SK-N-SH (cell line): Measurements from ENCODE around the gene SLC27A4.

Source experiments
- EP300 ChIP-seq, 2 experiments: IDR thresholded peaks; 2 replicates each; pipeline versions ENCODE4 v1.4.0 to v1.6.1; 2012; ENCODE audit warnings: borderline replicate concordance in 1 of 2, low read depth in 1 of 2, low read length in 1 of 2
- EZH2phosphoT487 ChIP-seq: fragments of 200-600 bp; sonication (generic); IDR thresholded peaks from 2 replicates; pipeline ENCODE4 v1.6.1; 2017; ENCODE audit warnings: low read depth, mixed run types, mild to moderate bottlenecking, antibody characterized with exemption, moderate library complexity, borderline replicate concordance
- FOXM1 ChIP-seq: IDR thresholded peaks from 2 replicates; pipeline ENCODE4 v1.4.0; 2012; ENCODE audit warnings: low read depth, mild to moderate bottlenecking
- POLR2AphosphoS5 ChIP-seq: IDR thresholded peaks from 2 replicates; pipeline ENCODE4 v1.6.1; 2012; ENCODE audit warnings: low read depth, low read length
- RAD21 ChIP-seq: IDR thresholded peaks from 2 replicates; pipeline ENCODE4 v1.6.1; 2012; ENCODE audit warnings: mild to moderate bottlenecking, low read length
- RFX5 ChIP-seq: IDR thresholded peaks from 2 replicates; pipeline ENCODE4 v1.6.1; 2012; ENCODE audit warnings: mild to moderate bottlenecking, improper control_type of control experiment, low read length
- SMC3 ChIP-seq: IDR thresholded peaks from 2 replicates; pipeline ENCODE4 v1.6.1; 2012; ENCODE audit warnings: low read depth, low read length, improper control_type of control experiment
- TAF1 ChIP-seq: IDR thresholded peaks from 2 replicates; pipeline ENCODE4 v1.6.1; 2012; ENCODE audit warnings: low read depth, mild to moderate bottlenecking, low read length, moderate library complexity, borderline replicate concordance
- TCF12 ChIP-seq: IDR thresholded peaks from 2 replicates; pipeline ENCODE4 v1.4.0; 2012
- TF ChIP-seq, protein P1 (sequence below): fragments of 200-600 bp; sonication (generic); IDR thresholded peaks from 2 replicates; pipeline ENCODE4 v1.6.1; 2017; ENCODE audit warnings: antibody characterized with exemption, mild to moderate bottlenecking, moderate library complexity
- TF ChIP-seq, protein P2 (sequence below): IDR thresholded peaks from 2 replicates; pipeline ENCODE4 v1.4.0; 2012; ENCODE audit warnings: low read depth
- TF ChIP-seq, protein P3 (sequence below): fragments of 150-350 bp; IDR thresholded peaks from 2 replicates; pipeline ENCODE4 v1.6.1; 2017; ENCODE audit warnings: antibody characterized with exemption, low read length, low read depth, borderline replicate concordance
- TF ChIP-seq, protein P4 (sequence below): IDR thresholded peaks from 2 replicates; pipeline ENCODE4 v1.6.1; 2012; ENCODE audit warnings: mild to moderate bottlenecking, low read depth, low read length, moderate library complexity

DNA sequence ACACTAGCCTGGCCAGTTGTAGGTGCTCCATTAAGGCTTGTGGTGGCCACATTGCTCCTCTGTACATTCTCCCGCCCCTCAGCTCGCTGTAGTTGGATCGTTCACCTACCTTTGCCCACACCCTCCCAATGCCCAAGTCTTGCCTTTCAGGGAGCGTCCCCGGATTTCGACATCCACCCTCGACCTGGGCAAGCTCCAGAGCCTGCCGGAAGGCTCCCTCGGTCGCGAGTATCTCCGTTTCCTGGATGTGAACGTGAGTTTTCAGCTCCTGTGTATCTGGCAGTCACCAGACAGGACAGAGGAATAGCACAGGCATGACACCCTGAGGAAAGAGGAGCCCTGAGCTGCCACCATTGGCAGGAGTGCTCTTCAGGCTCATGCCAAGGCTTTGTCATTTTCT lies 14.7 kb upstream of the SLC27A4 start:
- TF ChIP-seq, protein P1, sequence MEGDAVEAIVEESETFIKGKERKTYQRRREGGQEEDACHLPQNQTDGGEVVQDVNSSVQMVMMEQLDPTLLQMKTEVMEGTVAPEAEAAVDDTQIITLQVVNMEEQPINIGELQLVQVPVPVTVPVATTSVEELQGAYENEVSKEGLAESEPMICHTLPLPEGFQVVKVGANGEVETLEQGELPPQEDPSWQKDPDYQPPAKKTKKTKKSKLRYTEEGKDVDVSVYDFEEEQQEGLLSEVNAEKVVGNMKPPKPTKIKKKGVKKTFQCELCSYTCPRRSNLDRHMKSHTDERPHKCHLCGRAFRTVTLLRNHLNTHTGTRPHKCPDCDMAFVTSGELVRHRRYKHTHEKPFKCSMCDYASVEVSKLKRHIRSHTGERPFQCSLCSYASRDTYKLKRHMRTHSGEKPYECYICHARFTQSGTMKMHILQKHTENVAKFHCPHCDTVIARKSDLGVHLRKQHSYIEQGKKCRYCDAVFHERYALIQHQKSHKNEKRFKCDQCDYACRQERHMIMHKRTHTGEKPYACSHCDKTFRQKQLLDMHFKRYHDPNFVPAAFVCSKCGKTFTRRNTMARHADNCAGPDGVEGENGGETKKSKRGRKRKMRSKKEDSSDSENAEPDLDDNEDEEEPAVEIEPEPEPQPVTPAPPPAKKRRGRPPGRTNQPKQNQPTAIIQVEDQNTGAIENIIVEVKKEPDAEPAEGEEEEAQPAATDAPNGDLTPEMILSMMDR, result no peak
- TF ChIP-seq TAF1 (no peak), SMC3 (no peak), FOXM1 (no peak), EP300 (IDR thresholded peaks at IDR 0.05; ENCODE audit: borderline replicate concordance in 1 of 2, low read depth in 1 of 2, low read length in 1 of 2) (no peak), TCF12 (no peak), RAD21 (no peak), POLR2AphosphoS5 (no peak), EZH2phosphoT487 (no peak), RFX5 (no peak)
- TF ChIP-seq, protein P2, sequence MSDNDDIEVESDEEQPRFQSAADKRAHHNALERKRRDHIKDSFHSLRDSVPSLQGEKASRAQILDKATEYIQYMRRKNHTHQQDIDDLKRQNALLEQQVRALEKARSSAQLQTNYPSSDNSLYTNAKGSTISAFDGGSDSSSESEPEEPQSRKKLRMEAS, result no peak
- TF ChIP-seq, protein P3, sequence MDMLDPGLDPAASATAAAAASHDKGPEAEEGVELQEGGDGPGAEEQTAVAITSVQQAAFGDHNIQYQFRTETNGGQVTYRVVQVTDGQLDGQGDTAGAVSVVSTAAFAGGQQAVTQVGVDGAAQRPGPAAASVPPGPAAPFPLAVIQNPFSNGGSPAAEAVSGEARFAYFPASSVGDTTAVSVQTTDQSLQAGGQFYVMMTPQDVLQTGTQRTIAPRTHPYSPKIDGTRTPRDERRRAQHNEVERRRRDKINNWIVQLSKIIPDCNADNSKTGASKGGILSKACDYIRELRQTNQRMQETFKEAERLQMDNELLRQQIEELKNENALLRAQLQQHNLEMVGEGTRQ, result no peak
- TF ChIP-seq, protein P4, sequence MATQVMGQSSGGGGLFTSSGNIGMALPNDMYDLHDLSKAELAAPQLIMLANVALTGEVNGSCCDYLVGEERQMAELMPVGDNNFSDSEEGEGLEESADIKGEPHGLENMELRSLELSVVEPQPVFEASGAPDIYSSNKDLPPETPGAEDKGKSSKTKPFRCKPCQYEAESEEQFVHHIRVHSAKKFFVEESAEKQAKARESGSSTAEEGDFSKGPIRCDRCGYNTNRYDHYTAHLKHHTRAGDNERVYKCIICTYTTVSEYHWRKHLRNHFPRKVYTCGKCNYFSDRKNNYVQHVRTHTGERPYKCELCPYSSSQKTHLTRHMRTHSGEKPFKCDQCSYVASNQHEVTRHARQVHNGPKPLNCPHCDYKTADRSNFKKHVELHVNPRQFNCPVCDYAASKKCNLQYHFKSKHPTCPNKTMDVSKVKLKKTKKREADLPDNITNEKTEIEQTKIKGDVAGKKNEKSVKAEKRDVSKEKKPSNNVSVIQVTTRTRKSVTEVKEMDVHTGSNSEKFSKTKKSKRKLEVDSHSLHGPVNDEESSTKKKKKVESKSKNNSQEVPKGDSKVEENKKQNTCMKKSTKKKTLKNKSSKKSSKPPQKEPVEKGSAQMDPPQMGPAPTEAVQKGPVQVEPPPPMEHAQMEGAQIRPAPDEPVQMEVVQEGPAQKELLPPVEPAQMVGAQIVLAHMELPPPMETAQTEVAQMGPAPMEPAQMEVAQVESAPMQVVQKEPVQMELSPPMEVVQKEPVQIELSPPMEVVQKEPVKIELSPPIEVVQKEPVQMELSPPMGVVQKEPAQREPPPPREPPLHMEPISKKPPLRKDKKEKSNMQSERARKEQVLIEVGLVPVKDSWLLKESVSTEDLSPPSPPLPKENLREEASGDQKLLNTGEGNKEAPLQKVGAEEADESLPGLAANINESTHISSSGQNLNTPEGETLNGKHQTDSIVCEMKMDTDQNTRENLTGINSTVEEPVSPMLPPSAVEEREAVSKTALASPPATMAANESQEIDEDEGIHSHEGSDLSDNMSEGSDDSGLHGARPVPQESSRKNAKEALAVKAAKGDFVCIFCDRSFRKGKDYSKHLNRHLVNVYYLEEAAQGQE, result no peak
